ENCODE results near the gene GATM. TPM values are rescaled to one million over a fixed set of nuclear protein-coding genes. Genes with fewer than 3 reads are reported as not detected.

Gene GATM
- total and polyA plus RNA-seq, 2 of the 8 experiments (the other 6 are each of a cell fraction or from before 2014, with no cell fraction given) = 10.2 to 15.1 TPM

DNA sequence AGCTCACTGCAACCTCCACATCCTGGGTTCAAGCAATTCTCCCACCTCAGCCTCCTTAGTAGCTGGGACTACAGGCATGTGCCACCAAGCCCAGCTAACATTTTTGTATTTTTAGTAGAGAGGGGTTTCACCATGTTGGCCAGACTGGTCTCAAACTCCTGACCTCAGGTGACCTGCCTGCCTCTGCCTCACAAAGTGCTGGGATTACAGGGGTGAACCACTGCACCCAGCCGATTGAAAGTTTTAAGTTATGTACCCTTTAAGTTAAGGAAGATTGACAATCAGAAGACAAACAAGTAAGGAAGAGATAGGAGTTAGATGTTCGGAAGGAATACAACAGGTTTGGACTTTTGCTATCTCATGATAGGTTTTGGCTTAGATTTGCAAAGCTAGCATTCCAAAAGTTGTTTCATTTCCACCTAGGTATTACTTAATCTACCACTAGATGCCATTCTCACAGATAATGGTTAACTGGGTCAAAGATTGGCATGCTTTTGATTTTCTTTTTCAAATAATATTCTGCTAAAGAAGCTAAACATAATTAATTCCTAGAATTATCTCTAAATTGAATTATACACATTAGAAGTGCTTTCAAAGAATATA lies 35.0 kb downstream of the GATM start (continued):
- no peak for TF ChIP-seq ZNF274 (IDR thresholded peaks at IDR 0.05; ENCODE audit: borderline replicate concordance, extremely low read depth, low read length)

All from H1 (cell line).